PC-9 (cell line): ENCODE data around the gene NCOR2.

Experiments used
- EZH2 ChIP-seq: fragments of 200-600 bp; sonication (generic); IDR thresholded peaks from 2 replicates; pipeline ENCODE4 v1.8.0; 2017; ENCODE audit warnings: antibody characterized with exemption, low read depth
- TF ChIP-seq, protein P1 (sequence below): fragments of 200-600 bp; sonication (generic); conservative IDR thresholded peaks from 2 replicates; pipeline ENCODE4 v1.6.1; 2017; ENCODE audit warnings: mixed run types, antibody characterized with exemption, mild to moderate bottlenecking, moderate library complexity

DNA sequence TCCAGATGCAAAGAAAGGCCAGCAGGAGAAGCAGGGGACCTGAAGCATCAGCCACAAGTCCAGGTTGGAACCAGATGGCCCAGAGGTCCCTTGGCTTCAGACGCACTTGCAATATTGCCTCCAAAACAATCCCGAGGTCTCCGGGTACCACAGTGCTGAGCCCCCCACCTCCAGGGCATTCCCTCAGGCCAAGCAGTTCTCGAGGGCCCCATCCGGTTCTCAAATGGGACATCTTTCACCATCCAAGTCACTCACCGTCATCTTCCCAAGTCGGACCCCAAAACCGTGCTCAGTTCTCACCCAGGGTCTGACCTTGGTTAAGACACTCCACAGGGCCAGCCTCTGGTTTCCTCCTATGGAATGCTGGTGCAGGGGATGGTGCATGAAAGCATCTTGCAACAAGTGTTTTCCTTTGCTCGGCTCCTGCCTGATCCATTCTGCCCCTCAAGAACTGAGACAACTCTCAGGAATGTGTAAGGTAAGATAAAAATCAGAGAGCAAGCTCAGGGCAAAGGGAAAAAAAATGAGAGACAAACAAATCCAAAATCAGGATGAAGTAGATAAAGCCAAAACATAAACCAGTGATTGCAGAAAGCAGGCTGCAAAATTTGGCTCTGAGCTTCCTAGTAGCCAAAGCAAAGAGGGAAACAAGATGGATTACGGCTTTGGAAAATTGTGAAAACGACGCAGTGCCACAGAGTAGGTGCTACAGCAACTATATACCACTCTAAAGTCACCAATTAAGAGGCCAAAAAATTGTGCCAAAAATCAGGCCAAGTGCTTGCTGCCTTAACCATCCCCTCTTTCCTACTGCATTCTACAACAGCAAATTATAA is 8.0 kb downstream of the NCOR2 start:
- TF ChIP-seq, protein P1, sequence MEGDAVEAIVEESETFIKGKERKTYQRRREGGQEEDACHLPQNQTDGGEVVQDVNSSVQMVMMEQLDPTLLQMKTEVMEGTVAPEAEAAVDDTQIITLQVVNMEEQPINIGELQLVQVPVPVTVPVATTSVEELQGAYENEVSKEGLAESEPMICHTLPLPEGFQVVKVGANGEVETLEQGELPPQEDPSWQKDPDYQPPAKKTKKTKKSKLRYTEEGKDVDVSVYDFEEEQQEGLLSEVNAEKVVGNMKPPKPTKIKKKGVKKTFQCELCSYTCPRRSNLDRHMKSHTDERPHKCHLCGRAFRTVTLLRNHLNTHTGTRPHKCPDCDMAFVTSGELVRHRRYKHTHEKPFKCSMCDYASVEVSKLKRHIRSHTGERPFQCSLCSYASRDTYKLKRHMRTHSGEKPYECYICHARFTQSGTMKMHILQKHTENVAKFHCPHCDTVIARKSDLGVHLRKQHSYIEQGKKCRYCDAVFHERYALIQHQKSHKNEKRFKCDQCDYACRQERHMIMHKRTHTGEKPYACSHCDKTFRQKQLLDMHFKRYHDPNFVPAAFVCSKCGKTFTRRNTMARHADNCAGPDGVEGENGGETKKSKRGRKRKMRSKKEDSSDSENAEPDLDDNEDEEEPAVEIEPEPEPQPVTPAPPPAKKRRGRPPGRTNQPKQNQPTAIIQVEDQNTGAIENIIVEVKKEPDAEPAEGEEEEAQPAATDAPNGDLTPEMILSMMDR = no peak
- TF ChIP-seq EZH2 = no peak
